HUES48 (cell line): ENCODE data around the gene CD38.
"Not testable (repeated sequence)": the region's sequence is repeated elsewhere in the genome, so short reads cannot be mapped to it uniquely, and the experiment has no call there.

Source experiments
- H3K27ac ChIP-seq: one replicate; pipeline ENCODE4 v1.7.0; 2013; ENCODE audit warnings: low read depth, low read length, inconsistent platforms
- H3K27me3 ChIP-seq: 2 replicates; pipeline ENCODE4 v1.6.1; 2013; ENCODE audit warnings: mild to moderate bottlenecking, low read length; ENCODE audit not compliant: control insufficient read depth, insufficient read depth
- H3K36me3 ChIP-seq: 2 replicates; pipeline ENCODE4 v1.6.1; 2013; ENCODE audit warnings: low read length; ENCODE audit not compliant: control insufficient read depth, insufficient read depth
- H3K4me1 ChIP-seq: 2 replicates; pipeline ENCODE4 v1.6.1; 2013; ENCODE audit warnings: mild to moderate bottlenecking, low read length; ENCODE audit not compliant: control insufficient read depth, insufficient read depth
- H3K4me3 ChIP-seq: 2 replicates; pipeline ENCODE4 v1.5.1; 2013; ENCODE audit warnings: mild to moderate bottlenecking, low read depth, low read length
- H3K9ac ChIP-seq: 2 replicates; pipeline ENCODE4 v1.6.1; 2013; ENCODE audit warnings: mild to moderate bottlenecking, low read depth, low read length, moderate library complexity
- H3K9me3 ChIP-seq: 2 replicates; pipeline ENCODE4 v1.6.1; 2013; ENCODE audit warnings: low read length; ENCODE audit not compliant: control insufficient read depth, insufficient read depth

The CD38 gene

GRCh38 chr4:15778289-15779241 is at the start of gene CD38:
Gene CD38 (plus strand): TSS chr4:15778328. CDS start chr4:15778415, 87 bp downstream.
- no peaks in the 10 kb centered on the region for H3K9me3 ChIP-seq
- peaks cover 5% of the 10 kb centered on the region; the same call in 1 of the 2 replicates for H3K4me1 ChIP-seq
- H3K9ac ChIP-seq: no peak within 1 kb of the TSS
- H3K36me3 ChIP-seq: no peaks in the 10 kb centered on the region
- H3K4me3 ChIP-seq: peak within 1 kb of the TSS; percentile 58
- H3K27ac ChIP-seq: peak within 1 kb of the TSS; percentile 4
- peaks cover 63% of the 10 kb centered on the region for H3K27me3 ChIP-seq

GRCh38 chr4:15729910-15730533 is 48.1 kb upstream of the CD38 start:
- Histone ChIP-seq H3K4me1 (no peaks in the 10 kb centered on the region), H3K36me3 (no peaks in the 10 kb centered on the region), H3K27me3 (no peaks in the 10 kb centered on the region), H3K27ac (no peak overlapping the region), H3K9ac (no peak overlapping the region), H3K4me3 (no peak overlapping the region), H3K9me3 (0 out of 2 replicates have a peak, but pooled peaks cover 3% of the 10 kb centered on the region)

GRCh38 chr4:15733061-15733460 is 45.1 kb upstream of the CD38 start:
- not testable (repeated sequence) for H3K4me1 ChIP-seq, H3K9me3 ChIP-seq, H3K27ac ChIP-seq, H3K9ac ChIP-seq, H3K27me3 ChIP-seq, H3K4me3 ChIP-seq, H3K36me3 ChIP-seq

GRCh38 chr4:15735536-15735935 is 42.6 kb upstream of the CD38 start:
- no peaks in the 10 kb centered on the region for H3K4me1 ChIP-seq
- no peak overlapping the region for H3K27ac ChIP-seq
- 0 out of 2 replicates have a peak, but pooled peaks cover 3% of the 10 kb centered on the region for H3K9me3 ChIP-seq
- H3K4me3 ChIP-seq: no peak overlapping the region
- no peaks in the 10 kb centered on the region; the same call in 1 of the 2 replicates for H3K27me3 ChIP-seq
- no peak overlapping the region for H3K9ac ChIP-seq
- H3K36me3 ChIP-seq: no peaks in the 10 kb centered on the region

- Histone ChIP-seq H3K9ac (no peak overlapping the region), H3K27ac (no peak overlapping the region), H3K9me3 (0 out of 2 replicates have a peak, but pooled peaks cover 3% of the 10 kb centered on the region), H3K4me1 (no peaks in the 10 kb centered on the region), H3K36me3 (no peaks in the 10 kb centered on the region), H3K4me3 (no peak overlapping the region), H3K27me3 (no peaks in the 10 kb centered on the region; the same call in 1 of the 2 replicates)
Measured at GRCh38 chr4:15736514-15737050, 41.5 kb upstream of the CD38 start.

- Histone ChIP-seq H3K9me3 (0 out of 2 replicates have a peak, but pooled peaks cover 3% of the 10 kb centered on the region), H3K4me3 (no peak overlapping the region), H3K36me3 (no peaks in the 10 kb centered on the region), H3K27me3 (no peaks in the 10 kb centered on the region; the same call in 1 of the 2 replicates), H3K9ac (no peak overlapping the region), H3K4me1 (no peaks in the 10 kb centered on the region), H3K27ac (no peak overlapping the region)
Measured at GRCh38 chr4:15737255-15737654, 40.9 kb upstream of the CD38 start.

GRCh38 chr4:15738877-15739276 is 39.3 kb upstream of the CD38 start:
- Histone ChIP-seq H3K27ac (no peak overlapping the region), H3K9me3 (no peaks in the 10 kb centered on the region), H3K9ac (no peak overlapping the region), H3K36me3 (no peaks in the 10 kb centered on the region), H3K4me3 (no peak overlapping the region), H3K27me3 (no peaks in the 10 kb centered on the region; the same call in 1 of the 2 replicates), H3K4me1 (no peaks in the 10 kb centered on the region)

- Histone ChIP-seq H3K9me3 (no peaks in the 10 kb centered on the region), H3K36me3 (no peaks in the 10 kb centered on the region), H3K27ac (no peak overlapping the region), H3K9ac (no peak overlapping the region), H3K4me1 (no peaks in the 10 kb centered on the region), H3K4me3 (no peak overlapping the region), H3K27me3 (no peaks in the 10 kb centered on the region; the same call in 1 of the 2 replicates)
Measured at GRCh38 chr4:15740764-15741404, 37.2 kb upstream of the CD38 start.

- Histone ChIP-seq H3K36me3 (no peaks in the 10 kb centered on the region), H3K27ac (no peak overlapping the region), H3K4me1 (no peaks in the 10 kb centered on the region), H3K27me3 (no peaks in the 10 kb centered on the region; the same call in 1 of the 2 replicates), H3K4me3 (no peak overlapping the region), H3K9me3 (no peaks in the 10 kb centered on the region), H3K9ac (no peak overlapping the region)
Measured at GRCh38 chr4:15742083-15742582, 36.0 kb upstream of the CD38 start.

GRCh38 chr4:15742637-15743036 is 35.5 kb upstream of the CD38 start:
- Histone ChIP-seq H3K4me3 (no peak overlapping the region), H3K4me1 (no peaks in the 10 kb centered on the region), H3K36me3 (no peaks in the 10 kb centered on the region), H3K9ac (no peak overlapping the region), H3K27ac (no peak overlapping the region), H3K27me3 (no peaks in the 10 kb centered on the region; the same call in 1 of the 2 replicates), H3K9me3 (no peaks in the 10 kb centered on the region)
